Stimulated activated effector memory CD8-positive, alpha-beta T cell treated with anti-CD3 and anti-CD28 coated beads, Interleukin-12 subunit alpha, Interleukin-12 subunit beta, amount 100 ng/mL, for 72 hours (primary cell): ENCODE measurements around the gene KEAP1.
"Not testable (repeated sequence)": the region's sequence is repeated elsewhere in the genome, so short reads cannot be mapped to it uniquely, and the experiment has no call there.

ENCODE experiments used
- ATAC-seq: fragments of 150-1000 bp; cut with Tn5 transposase; 2 replicates; pipeline ENCODE4 v1.10.0; 2021
- DNase-seq, 2 donors: peaks; one replicate each; pipeline ENCODE4 v3.0.0; 2021 to 2022; ENCODE audit warnings: low spot score in 2 of 2
- H3K27ac Mint-ChIP-seq: one replicate; pipeline ENCODE4 v1.8.0; 2022; ENCODE audit warnings: mild to moderate bottlenecking, mixed read lengths
- H3K36me3 Mint-ChIP-seq: one replicate; pipeline ENCODE4 v1.8.0; 2022; ENCODE audit warnings: mild to moderate bottlenecking, mixed read lengths
- H3K4me1 Mint-ChIP-seq: one replicate; pipeline ENCODE4 v1.8.0; 2022; ENCODE audit warnings: mixed read lengths
- H3K4me3 Mint-ChIP-seq: one replicate; pipeline ENCODE4 v1.8.0; 2022; ENCODE audit warnings: mild to moderate bottlenecking, mixed read lengths
- H3K9me3 Mint-ChIP-seq: one replicate; pipeline ENCODE4 v1.8.0; 2022; ENCODE audit warnings: mixed read lengths

The KEAP1 gene

GRCh38 chr19:10503002-10503789 is at the start of gene KEAP1:
Gene KEAP1, minus strand, starts transcription at chr19:10503356. Its CDS starts 3,323 bp downstream, at chr19:10500033.
- peaks cover 46% of the 10 kb centered on the region for H3K36me3 Mint-ChIP-seq
- peak within 1 kb of the TSS; percentile 94 for H3K4me3 Mint-ChIP-seq
- H3K9me3 Mint-ChIP-seq: no peaks in the 10 kb centered on the region
- peak within 1 kb of the TSS; percentile 98 for H3K27ac Mint-ChIP-seq
- peaks cover 48% of the 10 kb centered on the region for H3K4me1 Mint-ChIP-seq
- DNase-seq: peak in 1 of 2 donors; percentile 88
- no peak for ATAC-seq

GRCh38 chr19:10552510-10553053 is 49.4 kb upstream of the KEAP1 start:
- Mint-ChIP-seq H3K36me3 (peaks cover 98% of the 10 kb centered on the region), H3K4me1 (peaks cover 42% of the 10 kb centered on the region), H3K27ac (peak overlapping the region; percentile 91), H3K9me3 (no peaks in the 10 kb centered on the region), H3K4me3 (peak overlapping the region; percentile 55)
- no peak for ATAC-seq
- DNase-seq: no peak

GRCh38 chr19:10551698-10552301 is 48.6 kb upstream of the KEAP1 start:
- no peak for DNase-seq
- H3K4me3 Mint-ChIP-seq: no peak overlapping the region
- ATAC-seq: peak; percentile 39
- peaks cover 98% of the 10 kb centered on the region for H3K36me3 Mint-ChIP-seq
- H3K4me1 Mint-ChIP-seq: peaks cover 42% of the 10 kb centered on the region
- H3K27ac Mint-ChIP-seq: peak overlapping the region; percentile 91
- no peaks in the 10 kb centered on the region for H3K9me3 Mint-ChIP-seq

- not testable (repeated sequence) for DNase-seq, ATAC-seq, H3K4me3 Mint-ChIP-seq, H3K9me3 Mint-ChIP-seq
- H3K36me3 Mint-ChIP-seq: peaks cover 96% of the 10 kb centered on the region
- H3K4me1 Mint-ChIP-seq: peaks cover 41% of the 10 kb centered on the region
- peak overlapping the region; percentile 52 for H3K27ac Mint-ChIP-seq
These were observed 47.9 kb upstream of the KEAP1 start for GRCh38 chr19:10551006-10551405.

GRCh38 chr19:10550336-10550735 is 47.2 kb upstream of the KEAP1 start:
- Mint-ChIP-seq H3K4me3 (no peak overlapping the region), H3K9me3 (no peaks in the 10 kb centered on the region), H3K36me3 (peaks cover 94% of the 10 kb centered on the region), H3K4me1 (peaks cover 38% of the 10 kb centered on the region), H3K27ac (peak overlapping the region; percentile 52)
- ATAC-seq (no peak), DNase-seq (no peak)

- Mint-ChIP-seq H3K4me1 (peaks cover 38% of the 10 kb centered on the region), H3K36me3 (peaks cover 92% of the 10 kb centered on the region), H3K9me3 (no peaks in the 10 kb centered on the region), H3K27ac (peak overlapping the region; percentile 29), H3K4me3 (no peak overlapping the region)
- ATAC-seq: no peak
- DNase-seq: no peak
These were observed 46.6 kb upstream of the KEAP1 start for GRCh38 chr19:10549733-10550132.

- no peaks in the 10 kb centered on the region for H3K9me3 Mint-ChIP-seq
- no peak overlapping the region for H3K27ac Mint-ChIP-seq
- ATAC-seq (no peak), DNase-seq (no peak)
- H3K4me1 Mint-ChIP-seq: peaks cover 34% of the 10 kb centered on the region
- no peak overlapping the region for H3K4me3 Mint-ChIP-seq
- peaks cover 83% of the 10 kb centered on the region for H3K36me3 Mint-ChIP-seq
These were observed 45.7 kb upstream of the KEAP1 start for GRCh38 chr19:10548746-10549276.

- no peak overlapping the region for H3K27ac Mint-ChIP-seq
- DNase-seq (no peak), ATAC-seq (no peak)
- H3K36me3 Mint-ChIP-seq: peaks cover 63% of the 10 kb centered on the region
- H3K4me3 Mint-ChIP-seq: no peak overlapping the region
- peaks cover 18% of the 10 kb centered on the region for H3K4me1 Mint-ChIP-seq
- no peaks in the 10 kb centered on the region for H3K9me3 Mint-ChIP-seq
These were observed 43.7 kb upstream of the KEAP1 start for GRCh38 chr19:10546817-10547216.

GRCh38 chr19:10544753-10545251 is 41.6 kb upstream of the KEAP1 start:
- DNase-seq: no peak
- Mint-ChIP-seq H3K27ac (peak overlapping the region; percentile 89), H3K4me3 (peak overlapping the region; percentile 83), H3K9me3 (no peaks in the 10 kb centered on the region), H3K4me1 (peaks cover 20% of the 10 kb centered on the region), H3K36me3 (peaks cover 49% of the 10 kb centered on the region)
- no peak for ATAC-seq

- DNase-seq (peak in 1 of 2 donors; percentile 63), ATAC-seq (peak; percentile 43)
- Mint-ChIP-seq H3K36me3 (peaks cover 45% of the 10 kb centered on the region), H3K4me1 (peaks cover 20% of the 10 kb centered on the region), H3K27ac (peak overlapping the region; percentile 89), H3K4me3 (peak overlapping the region; percentile 83), H3K9me3 (no peaks in the 10 kb centered on the region)
These were observed 41.1 kb upstream of the KEAP1 start for GRCh38 chr19:10544242-10544752.

- no peaks in the 10 kb centered on the region for H3K9me3 Mint-ChIP-seq
- ATAC-seq (peak; percentile 88), DNase-seq (peak; percentile 82 to 87)
- H3K4me1 Mint-ChIP-seq: peaks cover 20% of the 10 kb centered on the region
- H3K36me3 Mint-ChIP-seq: peaks cover 39% of the 10 kb centered on the region
- H3K4me3 Mint-ChIP-seq: peak within 1 kb of the TSS; percentile 83
- peak within 1 kb of the TSS; percentile 89 for H3K27ac Mint-ChIP-seq
These were observed 40.5 kb upstream of the KEAP1 start, which contains the start of gene ATG4D for GRCh38 chr19:10543420-10544241. Gene ATG4D, plus strand, starts transcription at chr19:10543904. Its CDS starts 187 bp downstream, at chr19:10544091.

GRCh38 chr19:10543059-10543419 is 39.9 kb upstream of the KEAP1 start:
- ATAC-seq: no peak
- no peak for DNase-seq
- Mint-ChIP-seq H3K4me1 (peaks cover 20% of the 10 kb centered on the region), H3K4me3 (peak overlapping the region; percentile 83), H3K36me3 (peaks cover 33% of the 10 kb centered on the region), H3K9me3 (no peaks in the 10 kb centered on the region), H3K27ac (peak overlapping the region; percentile 76)

GRCh38 chr19:10539016-10539415 is 35.9 kb upstream of the KEAP1 start:
- H3K27ac Mint-ChIP-seq, H3K4me1 Mint-ChIP-seq, ATAC-seq, H3K36me3 Mint-ChIP-seq, DNase-seq, H3K9me3 Mint-ChIP-seq, H3K4me3 Mint-ChIP-seq: not testable (repeated sequence)

GRCh38 chr19:10538204-10538983 is 35.2 kb upstream of the KEAP1 start:
- Mint-ChIP-seq H3K4me1 (peaks cover 7% of the 10 kb centered on the region), H3K36me3 (peaks cover 8% of the 10 kb centered on the region), H3K9me3 (no peaks in the 10 kb centered on the region), H3K27ac (no peak overlapping the region), H3K4me3 (no peak overlapping the region)
- ATAC-seq (peak; percentile 40), DNase-seq (no peak)
